ENCODE measurements around the gene SPATA9.
A peak's percentile ranks its signal among the peaks of the same experiment; 100 is the strongest.
"Not testable (repeated sequence)": the region's sequence is repeated elsewhere in the genome, so short reads cannot be mapped to it uniquely, and the experiment has no call there.

Gene SPATA9

GRCh38 chr5:95649842-95650620 lies 32.8 kb downstream of the SPATA9 start:
- H3K9me3 ChIP-seq (ENCODE audit: low read length), result no peaks in the 10 kb centered on the region
- H3K27ac ChIP-seq (ENCODE audit: low read depth, low read length), result no peak overlapping the region
- H3K4me1 ChIP-seq (ENCODE audit: insufficient read depth, low read length), result no peaks in the 10 kb centered on the region
- no peaks in the 10 kb centered on the region for H3K27me3 ChIP-seq (ENCODE audit: control insufficient read depth in 1 of 2, insufficient read depth in 2 of 2, low read length in 2 of 2)
- no peak overlapping the region for H3K4me3 ChIP-seq (ENCODE audit: low read depth in 1 of 2, low read length in 2 of 2)
- H3K36me3 ChIP-seq (ENCODE audit: insufficient read depth, low read length), result no peaks in the 10 kb centered on the region
- no peak overlapping the region for H3K9ac ChIP-seq (ENCODE audit: low read length)

- Histone ChIP-seq H3K27ac (ENCODE audit: low read depth, low read length) (no peak overlapping the region), H3K4me1 (ENCODE audit: insufficient read depth, low read length) (peaks cover 5% of the 10 kb centered on the region), H3K9ac (ENCODE audit: low read length) (no peak overlapping the region), H3K9me3 (ENCODE audit: low read length) (no peaks in the 10 kb centered on the region), H3K36me3 (ENCODE audit: insufficient read depth, low read length) (no peaks in the 10 kb centered on the region), H3K27me3 (ENCODE audit: control insufficient read depth in 1 of 2, insufficient read depth in 2 of 2, low read length in 2 of 2) (no peaks in the 10 kb centered on the region), H3K4me3 (ENCODE audit: low read depth in 1 of 2, low read length in 2 of 2) (no peak overlapping the region)
Observed at GRCh38 chr5:95649274-95649673, 33.5 kb downstream of the SPATA9 start.

- no peaks in the 10 kb centered on the region for H3K9me3 ChIP-seq (ENCODE audit: low read length)
- H3K36me3 ChIP-seq (ENCODE audit: insufficient read depth, low read length), result no peaks in the 10 kb centered on the region
- peaks cover 8% of the 10 kb centered on the region for H3K4me1 ChIP-seq (ENCODE audit: insufficient read depth, low read length)
- H3K4me3 ChIP-seq (ENCODE audit: low read depth in 1 of 2, low read length in 2 of 2), result no peak overlapping the region
- peak overlapping the region; percentile 97 for H3K27ac ChIP-seq (ENCODE audit: low read depth, low read length)
- H3K27me3 ChIP-seq (ENCODE audit: control insufficient read depth in 1 of 2, insufficient read depth in 2 of 2, low read length in 2 of 2), result no peaks in the 10 kb centered on the region
- no peak overlapping the region for H3K9ac ChIP-seq (ENCODE audit: low read length)
Observed at GRCh38 chr5:95647886-95648860, 34.6 kb downstream of the SPATA9 start.

GRCh38 chr5:95646569-95647431 lies 36.0 kb downstream of the SPATA9 start, which contains the start of gene RFESD:
Gene RFESD (plus strand): TSS chr5:95646777. CDS start chr5:95652272, 5,495 bp downstream.
- no peaks in the 10 kb centered on the region for H3K9me3 ChIP-seq (ENCODE audit: low read length)
- H3K9ac ChIP-seq (ENCODE audit: low read length), result peak within 1 kb of the TSS; percentile 92
- H3K4me3 ChIP-seq (ENCODE audit: low read depth in 1 of 2, low read length in 2 of 2), result peak within 1 kb of the TSS; percentile 67 to 96
- H3K36me3 ChIP-seq (ENCODE audit: insufficient read depth, low read length), result no peaks in the 10 kb centered on the region
- no peaks in the 10 kb centered on the region for H3K27me3 ChIP-seq (ENCODE audit: control insufficient read depth in 1 of 2, insufficient read depth in 2 of 2, low read length in 2 of 2)
- peaks cover 8% of the 10 kb centered on the region for H3K4me1 ChIP-seq (ENCODE audit: insufficient read depth, low read length)
- peak within 1 kb of the TSS; percentile 97 for H3K27ac ChIP-seq (ENCODE audit: low read depth, low read length)

GRCh38 chr5:95646226-95646568 lies 36.6 kb downstream of the SPATA9 start:
- H3K27ac ChIP-seq (ENCODE audit: low read depth, low read length), result peak overlapping the region; percentile 97
- H3K36me3 ChIP-seq (ENCODE audit: insufficient read depth, low read length); H3K27me3 ChIP-seq (ENCODE audit: control insufficient read depth in 1 of 2, insufficient read depth in 2 of 2, low read length in 2 of 2); H3K4me1 ChIP-seq (ENCODE audit: insufficient read depth, low read length); H3K9me3 ChIP-seq (ENCODE audit: low read length); H3K9ac ChIP-seq (ENCODE audit: low read length); H3K4me3 ChIP-seq (ENCODE audit: low read depth in 1 of 2, low read length in 2 of 2): not testable (repeated sequence)

- no peak overlapping the region for H3K4me3 ChIP-seq (ENCODE audit: low read depth in 1 of 2, low read length in 2 of 2)
- H3K36me3 ChIP-seq (ENCODE audit: insufficient read depth, low read length), result no peaks in the 10 kb centered on the region
- H3K27me3 ChIP-seq (ENCODE audit: control insufficient read depth in 1 of 2, insufficient read depth in 2 of 2, low read length in 2 of 2), result no peaks in the 10 kb centered on the region
- H3K27ac ChIP-seq (ENCODE audit: low read depth, low read length), result no peak overlapping the region
- no peak overlapping the region for H3K9ac ChIP-seq (ENCODE audit: low read length)
- H3K9me3 ChIP-seq (ENCODE audit: low read length), result no peaks in the 10 kb centered on the region
- H3K4me1 ChIP-seq (ENCODE audit: insufficient read depth, low read length), result peaks cover 8% of the 10 kb centered on the region
Observed at GRCh38 chr5:95644351-95645042, 38.3 kb downstream of the SPATA9 start.

GRCh38 chr5:95643152-95643551 lies 39.6 kb downstream of the SPATA9 start:
- H3K9ac ChIP-seq (ENCODE audit: low read length), result no peak overlapping the region
- H3K4me1 ChIP-seq (ENCODE audit: insufficient read depth, low read length), result peaks cover 8% of the 10 kb centered on the region
- H3K36me3 ChIP-seq (ENCODE audit: insufficient read depth, low read length), result no peaks in the 10 kb centered on the region
- no peaks in the 10 kb centered on the region for H3K9me3 ChIP-seq (ENCODE audit: low read length)
- H3K27ac ChIP-seq (ENCODE audit: low read depth, low read length), result no peak overlapping the region
- no peaks in the 10 kb centered on the region for H3K27me3 ChIP-seq (ENCODE audit: control insufficient read depth in 1 of 2, insufficient read depth in 2 of 2, low read length in 2 of 2)
- H3K4me3 ChIP-seq (ENCODE audit: low read depth in 1 of 2, low read length in 2 of 2), result no peak overlapping the region

GRCh38 chr5:95641741-95642220 lies 41.0 kb downstream of the SPATA9 start:
- H3K27ac ChIP-seq (ENCODE audit: low read depth, low read length), result no peak overlapping the region
- H3K4me3 ChIP-seq (ENCODE audit: low read depth in 1 of 2, low read length in 2 of 2), result no peak overlapping the region
- no peaks in the 10 kb centered on the region for H3K36me3 ChIP-seq (ENCODE audit: insufficient read depth, low read length)
- H3K4me1 ChIP-seq (ENCODE audit: insufficient read depth, low read length), result peaks cover 8% of the 10 kb centered on the region
- no peak overlapping the region for H3K9ac ChIP-seq (ENCODE audit: low read length)
- no peaks in the 10 kb centered on the region for H3K9me3 ChIP-seq (ENCODE audit: low read length)
- no peaks in the 10 kb centered on the region for H3K27me3 ChIP-seq (ENCODE audit: control insufficient read depth in 1 of 2, insufficient read depth in 2 of 2, low read length in 2 of 2)

- no peaks in the 10 kb centered on the region for H3K4me1 ChIP-seq (ENCODE audit: insufficient read depth, low read length)
- H3K9me3 ChIP-seq (ENCODE audit: low read length), result no peaks in the 10 kb centered on the region
- no peaks in the 10 kb centered on the region for H3K27me3 ChIP-seq (ENCODE audit: control insufficient read depth in 1 of 2, insufficient read depth in 2 of 2, low read length in 2 of 2)
- H3K27ac ChIP-seq (ENCODE audit: low read depth, low read length), result no peak overlapping the region
- H3K4me3 ChIP-seq (ENCODE audit: low read depth in 1 of 2, low read length in 2 of 2), result no peak overlapping the region
- no peak overlapping the region for H3K9ac ChIP-seq (ENCODE audit: low read length)
- no peaks in the 10 kb centered on the region for H3K36me3 ChIP-seq (ENCODE audit: insufficient read depth, low read length)
Observed at GRCh38 chr5:95638632-95639031, 44.2 kb downstream of the SPATA9 start.

GRCh38 chr5:95634081-95634480 lies 48.7 kb downstream of the SPATA9 start:
- Histone ChIP-seq H3K27me3 (ENCODE audit: control insufficient read depth in 1 of 2, insufficient read depth in 2 of 2, low read length in 2 of 2) (no peaks in the 10 kb centered on the region), H3K9me3 (ENCODE audit: low read length) (no peaks in the 10 kb centered on the region), H3K4me3 (ENCODE audit: low read depth in 1 of 2, low read length in 2 of 2) (no peak overlapping the region), H3K36me3 (ENCODE audit: insufficient read depth, low read length) (no peaks in the 10 kb centered on the region), H3K9ac (ENCODE audit: low read length) (no peak overlapping the region), H3K27ac (ENCODE audit: low read depth, low read length) (no peak overlapping the region), H3K4me1 (ENCODE audit: insufficient read depth, low read length) (no peaks in the 10 kb centered on the region)
